NCI-H748 (cell line): ENCODE measurements around the gene DCST1.
A peak's percentile ranks its signal among the peaks of the same experiment; 100 is the strongest.

ENCODE experiments used
- DNase-seq: peaks from one replicate; lab custom pipeline; 2025; ENCODE audit not compliant: unreplicated experiment; lab: John Stamatoyannopoulos, UW

The DCST1 gene

GRCh38 chr1:155030899-155031298, 2.7 kb upstream of the DCST1 start:
- no peak for DNase-seq

GRCh38 chr1:155032886-155033285, 738 bp upstream of the DCST1 start:
- no peak for DNase-seq

- no peak for DNase-seq
These were observed 939 bp downstream of the DCST1 start for GRCh38 chr1:155034318-155035208.

GRCh38 chr1:155035936-155036335, 2.3 kb downstream of the DCST1 start:
- no peak for DNase-seq

- DNase-seq, result no peak
These were observed 3.4 kb downstream of the DCST1 start for GRCh38 chr1:155037043-155037442.

- DNase-seq, result no peak
These were observed 4.3 kb downstream of the DCST1 start for GRCh38 chr1:155037851-155038441.

GRCh38 chr1:155038602-155039307, 5.1 kb downstream of the DCST1 start:
- no peak for DNase-seq

GRCh38 chr1:155039308-155039669, 5.7 kb downstream of the DCST1 start:
- no peak for DNase-seq

GRCh38 chr1:155040358-155041093, 6.9 kb downstream of the DCST1 start:
- no peak for DNase-seq

GRCh38 chr1:155042789-155043188, 9.2 kb downstream of the DCST1 start:
- DNase-seq, result no peak

- no peak for DNase-seq
These were observed 9.7 kb downstream of the DCST1 start for GRCh38 chr1:155043301-155043702.

GRCh38 chr1:155043793-155044192, 10.2 kb downstream of the DCST1 start:
- DNase-seq, result no peak

GRCh38 chr1:155044365-155044764, 10.7 kb downstream of the DCST1 start:
- no peak for DNase-seq

GRCh38 chr1:155044812-155045657, 11.4 kb downstream of the DCST1 start:
- peak; percentile 61 for DNase-seq

- no peak for DNase-seq
These were observed 15.1 kb downstream of the DCST1 start for GRCh38 chr1:155048449-155049334.

GRCh38 chr1:155049651-155050559, 16.3 kb downstream of the DCST1 start:
- peak; percentile 39 for DNase-seq

GRCh38 chr1:155050560-155051341, 17.1 kb downstream of the DCST1 start, which contains the start of gene ADAM15:
TSS of gene ADAM15 (plus strand) at chr1:155051316. CDS start at chr1:155051387, 71 bp downstream.
- peak; percentile 95 for DNase-seq
